OCI-LY1 (cell line): ENCODE results near the gene POLR2E.

Experiments used
- EZH2 ChIP-seq: fragments of 200-600 bp; sonication (generic), shearing (Covaris generic); IDR thresholded peaks from 2 replicates; pipeline ENCODE4 v1.8.0; 2017; ENCODE audit warnings: borderline replicate concordance, mixed run types, mild to moderate bottlenecking, antibody characterized with exemption, low read length, moderate library complexity, mixed read lengths
- TF ChIP-seq, protein P1 (sequence below): fragments of 200-600 bp; sonication (generic), shearing (Covaris generic); IDR thresholded peaks from 2 replicates; pipeline ENCODE4 v1.5.1; 2017; ENCODE audit warnings: mild to moderate bottlenecking, antibody characterized with exemption, low read length, moderate library complexity, mixed read lengths

DNA sequence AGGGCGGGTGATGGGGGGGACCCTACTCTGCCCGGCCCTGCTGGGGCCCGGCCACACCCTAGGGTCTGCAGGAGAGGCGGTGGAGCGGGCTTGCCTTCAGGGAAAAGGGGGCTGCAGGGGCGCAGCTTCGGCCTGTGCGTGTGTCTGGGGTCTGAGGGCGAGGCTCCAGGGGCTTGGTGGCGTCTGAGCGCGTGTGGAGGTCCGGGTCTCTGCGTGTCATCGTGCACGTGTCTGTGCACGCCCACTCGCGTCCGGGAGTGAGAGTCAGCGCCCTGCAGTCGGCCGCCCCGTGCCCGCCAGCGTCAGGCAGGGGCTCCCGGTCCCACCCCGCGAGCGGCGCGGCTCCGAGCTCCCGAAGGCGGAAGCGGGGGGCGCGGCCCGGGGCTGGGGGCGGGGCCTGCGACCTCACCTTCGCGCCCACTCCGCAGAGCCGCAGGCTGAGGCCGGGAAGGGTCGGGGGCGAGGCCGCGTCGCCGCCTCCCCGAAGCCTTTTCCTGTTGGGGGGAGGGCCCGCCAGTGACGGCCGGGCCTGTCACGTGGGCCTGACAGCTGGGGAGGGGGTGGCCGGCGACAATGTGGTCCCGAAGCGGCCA, 28.3 kb downstream of the POLR2E start, which contains the start of gene ARHGAP45:
- TF ChIP-seq, protein P1, sequence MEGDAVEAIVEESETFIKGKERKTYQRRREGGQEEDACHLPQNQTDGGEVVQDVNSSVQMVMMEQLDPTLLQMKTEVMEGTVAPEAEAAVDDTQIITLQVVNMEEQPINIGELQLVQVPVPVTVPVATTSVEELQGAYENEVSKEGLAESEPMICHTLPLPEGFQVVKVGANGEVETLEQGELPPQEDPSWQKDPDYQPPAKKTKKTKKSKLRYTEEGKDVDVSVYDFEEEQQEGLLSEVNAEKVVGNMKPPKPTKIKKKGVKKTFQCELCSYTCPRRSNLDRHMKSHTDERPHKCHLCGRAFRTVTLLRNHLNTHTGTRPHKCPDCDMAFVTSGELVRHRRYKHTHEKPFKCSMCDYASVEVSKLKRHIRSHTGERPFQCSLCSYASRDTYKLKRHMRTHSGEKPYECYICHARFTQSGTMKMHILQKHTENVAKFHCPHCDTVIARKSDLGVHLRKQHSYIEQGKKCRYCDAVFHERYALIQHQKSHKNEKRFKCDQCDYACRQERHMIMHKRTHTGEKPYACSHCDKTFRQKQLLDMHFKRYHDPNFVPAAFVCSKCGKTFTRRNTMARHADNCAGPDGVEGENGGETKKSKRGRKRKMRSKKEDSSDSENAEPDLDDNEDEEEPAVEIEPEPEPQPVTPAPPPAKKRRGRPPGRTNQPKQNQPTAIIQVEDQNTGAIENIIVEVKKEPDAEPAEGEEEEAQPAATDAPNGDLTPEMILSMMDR, result no peak
- no peak for TF ChIP-seq EZH2
